Large intestine (tissue), 3 donors: ENCODE data around the gene P2RX6. TPM values are rescaled to one million over a fixed set of nuclear protein-coding genes. Genes with fewer than 3 reads are reported as not detected.
"Not testable (repeated sequence)": the region's sequence is repeated elsewhere in the genome, so short reads cannot be mapped to it uniquely, and the experiment has no call there.

ENCODE experiments used
- DNase-seq, 2 donors: peaks; one replicate each; pipeline versions ENCODE4 v3.0.0 to v3.0.0-alpha.2; 2013
- H3K27ac ChIP-seq: one replicate; pipeline ENCODE4 v1.5.1; 2013; ENCODE audit warnings: low read length
- H3K27me3 ChIP-seq: 2 replicates; pipeline ENCODE4 v1.6.1; 2013; ENCODE audit warnings: low read length; ENCODE audit not compliant: control insufficient read depth, insufficient read depth
- H3K36me3 ChIP-seq: 2 replicates; pipeline ENCODE4 v1.6.1; 2013; ENCODE audit warnings: low read length; ENCODE audit not compliant: control insufficient read depth, insufficient read depth
- H3K4me1 ChIP-seq: one replicate; pipeline ENCODE4 v1.6.1; 2013; ENCODE audit warnings: low read length; ENCODE audit not compliant: control insufficient read depth, insufficient read depth
- H3K4me3 ChIP-seq: one replicate; pipeline ENCODE4 v1.5.1; 2013; ENCODE audit warnings: low read length
- H3K9me3 ChIP-seq: one replicate; pipeline ENCODE4 v1.6.1; 2013; ENCODE audit warnings: mild to moderate bottlenecking, low read depth, low read length, moderate library complexity; ENCODE audit not compliant: control insufficient read depth
- WGBS: methylation state at CpG from one replicate; pipeline ENCODE4 v1.1.5; 2013; ENCODE audit warnings: low lambda C conversion rate; ENCODE audit not compliant: insufficient coverage; 5-methylcytosine and 5-hydroxymethylcytosine counted together
- polyA plus RNA-seq: library from polyadenylated mRNA; unstranded; fragments of 120-200 nt; gene quantifications from one replicate; pipeline ENCODE4 v1.2.1, GENCODE V29; 2013

Gene P2RX6
- polyA plus RNA-seq, 1 donor, result 1.4 TPM

GRCh38 chr22:21048448-21048847 is 33.5 kb downstream of the P2RX6 start:
- H3K4me1 ChIP-seq, result peaks cover 26% of the 10 kb centered on the region
- H3K36me3 ChIP-seq, H3K27me3 ChIP-seq, H3K4me3 ChIP-seq, H3K9me3 ChIP-seq, DNase-seq, H3K27ac ChIP-seq: not testable (repeated sequence)
- no CpG with 5 or more reads among the region's 5 CpGs for WGBS

DNA sequence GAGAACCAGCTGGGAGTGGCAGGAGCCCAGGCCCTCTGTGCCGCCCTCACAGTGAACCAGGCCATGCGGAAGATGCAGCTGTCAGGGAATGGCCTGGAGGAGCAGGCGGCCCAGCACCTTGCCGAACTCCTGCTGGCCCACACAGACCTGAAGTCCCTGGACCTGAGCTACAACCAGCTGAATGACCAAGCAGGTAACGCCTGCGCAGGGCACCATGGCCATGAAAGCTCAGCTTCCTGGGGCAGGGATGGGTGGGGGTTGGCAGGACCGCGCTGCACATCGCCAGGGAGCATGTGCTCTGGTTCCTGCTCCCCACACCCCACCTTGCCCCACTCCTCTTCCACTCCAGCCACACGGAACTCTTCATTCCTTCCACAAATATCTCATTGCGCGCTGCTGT is 34.0 kb downstream of the P2RX6 start:
- H3K27me3 ChIP-seq, H3K9me3 ChIP-seq, DNase-seq, H3K4me3 ChIP-seq, H3K36me3 ChIP-seq, H3K27ac ChIP-seq: not testable (repeated sequence)
- peaks cover 20% of the 10 kb centered on the region for H3K4me1 ChIP-seq
- WGBS, result no CpG with 5 or more reads among the region's 12 CpGs

DNA sequence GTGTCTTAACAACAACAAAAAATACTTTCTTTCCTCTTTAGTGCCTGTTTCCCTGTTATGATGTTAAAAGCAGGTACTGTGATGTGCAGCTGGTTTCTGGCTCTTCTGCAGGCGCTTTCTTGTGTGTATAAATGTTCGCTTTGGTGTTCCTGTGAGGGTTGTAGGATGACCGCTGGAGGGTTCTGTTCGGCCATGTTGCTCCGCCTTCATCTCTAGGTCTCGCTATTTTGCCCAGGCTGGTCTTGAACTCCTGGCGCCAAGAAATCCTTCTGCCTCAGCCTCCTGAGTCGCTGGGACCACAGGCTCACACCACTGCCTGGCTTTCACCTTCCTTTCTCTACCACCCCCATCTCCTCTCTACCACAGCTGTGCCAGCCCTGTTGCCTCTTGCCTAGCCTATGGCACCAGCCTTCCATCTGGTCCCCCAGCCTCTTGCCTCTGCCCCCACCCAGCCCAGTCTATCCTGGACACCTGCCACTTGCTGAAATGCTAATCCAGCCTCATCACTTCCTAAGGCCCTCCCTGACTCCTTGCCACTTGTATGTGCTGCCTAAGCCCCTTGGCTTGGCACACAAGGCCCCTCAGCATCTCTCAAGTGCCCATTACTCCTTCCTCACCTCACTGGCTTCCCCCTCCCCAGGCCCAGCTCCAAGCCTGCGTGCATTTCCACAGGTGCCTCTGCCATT is 36.3 kb downstream of the P2RX6 start:
- Histone ChIP-seq H3K27me3 (no peaks in the 10 kb centered on the region), H3K4me1 (no peaks in the 10 kb centered on the region), H3K36me3 (no peaks in the 10 kb centered on the region), H3K4me3 (no peak overlapping the region), H3K9me3 (no peaks in the 10 kb centered on the region), H3K27ac (no peak overlapping the region)
- WGBS, result 80% methylated on average over 2 of the region's 9 CpGs
- no peak for DNase-seq

GRCh38 chr22:21051831-21052400 is 37.0 kb downstream of the P2RX6 start:
- Histone ChIP-seq H3K27me3 (no peaks in the 10 kb centered on the region), H3K4me1 (no peaks in the 10 kb centered on the region), H3K4me3 (no peak overlapping the region), H3K36me3 (no peaks in the 10 kb centered on the region), H3K27ac (no peak overlapping the region), H3K9me3 (no peaks in the 10 kb centered on the region)
- WGBS, result no CpG with 5 or more reads among the region's 8 CpGs
- no peak for DNase-seq

- Histone ChIP-seq H3K27ac (no peak overlapping the region), H3K36me3 (no peaks in the 10 kb centered on the region), H3K9me3 (no peaks in the 10 kb centered on the region), H3K4me3 (no peak overlapping the region), H3K4me1 (no peaks in the 10 kb centered on the region), H3K27me3 (no peaks in the 10 kb centered on the region)
- DNase-seq, result no peak
- WGBS, result no CpG with 5 or more reads among the region's 8 CpGs
Observed at GRCh38 chr22:21052715-21053459, 37.9 kb downstream of the P2RX6 start.

DNA sequence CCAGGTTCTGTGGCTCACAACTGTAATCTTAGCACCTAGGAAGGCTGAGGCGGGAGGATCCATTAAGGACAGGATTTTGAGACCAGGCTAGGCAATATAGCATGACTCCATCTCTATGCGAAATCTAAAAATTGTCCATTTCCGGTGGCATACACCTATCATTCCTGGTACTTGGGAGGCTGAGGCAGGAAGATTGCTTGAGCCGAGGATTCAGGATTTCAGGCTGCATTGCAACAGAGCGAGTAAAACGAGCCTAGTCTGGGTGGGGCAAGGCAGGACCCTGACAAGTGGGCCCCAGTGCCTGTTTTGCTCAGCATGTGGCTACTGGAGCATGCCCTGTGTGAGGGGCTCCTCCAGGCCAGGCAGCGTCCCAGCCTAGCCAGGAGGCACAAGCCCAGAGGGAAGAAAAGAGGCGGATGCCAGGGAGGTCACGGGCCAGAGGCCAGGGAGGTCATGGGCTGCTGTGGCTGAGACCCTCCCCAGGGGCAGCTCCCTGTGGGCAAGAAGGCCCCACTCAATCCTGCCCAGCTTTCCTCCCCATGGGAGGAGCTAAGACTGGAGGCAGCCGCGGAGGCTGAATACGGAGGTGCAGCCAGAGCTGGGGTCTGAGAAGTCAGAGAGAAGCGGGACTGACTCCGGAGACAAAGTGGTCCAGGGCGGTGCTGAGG is 39.2 kb downstream of the P2RX6 start:
- no CpG with 5 or more reads among the region's 15 CpGs for WGBS

GRCh38 chr22:21054714-21055563 is 40.0 kb downstream of the P2RX6 start:
- H3K36me3 ChIP-seq, result no peaks in the 10 kb centered on the region
- no CpG with 5 or more reads among the region's 11 CpGs for WGBS

More for the DNA sequence above, 39.2 kb downstream of the P2RX6 start:
- Histone ChIP-seq H3K36me3 (no peaks in the 10 kb centered on the region), H3K27ac (no peak overlapping the region), H3K27me3 (no peaks in the 10 kb centered on the region), H3K9me3 (no peaks in the 10 kb centered on the region), H3K4me3 (no peak overlapping the region), H3K4me1 (no peaks in the 10 kb centered on the region)
- no peak for DNase-seq

DNA sequence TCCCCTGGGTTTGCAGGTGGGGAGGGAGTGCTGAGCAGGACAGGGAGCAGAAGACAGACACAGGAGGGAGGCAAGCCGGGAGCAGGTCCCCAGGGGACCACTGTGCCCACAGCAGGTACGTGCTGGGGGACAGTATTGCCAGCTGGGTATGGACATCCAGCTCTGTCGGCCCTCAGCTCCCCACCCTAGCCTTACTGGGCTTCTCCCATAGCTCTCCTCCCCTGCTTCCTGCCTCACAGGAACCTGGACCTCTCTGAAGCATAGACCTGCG is 40.5 kb downstream of the P2RX6 start:
- WGBS, result no CpG with 5 or more reads among the region's 4 CpGs
- Histone ChIP-seq H3K36me3 (no peaks in the 10 kb centered on the region), H3K4me3 (no peak overlapping the region), H3K9me3 (no peaks in the 10 kb centered on the region), H3K27ac (no peak overlapping the region), H3K27me3 (no peaks in the 10 kb centered on the region), H3K4me1 (no peaks in the 10 kb centered on the region)
- no peak for DNase-seq

More at GRCh38 chr22:21054714-21055563, 40.0 kb downstream of the P2RX6 start:
- H3K27me3 ChIP-seq, result no peaks in the 10 kb centered on the region
- H3K4me3 ChIP-seq, result no peak overlapping the region
- H3K27ac ChIP-seq, result no peak overlapping the region
- no peaks in the 10 kb centered on the region for H3K9me3 ChIP-seq
- no peak for DNase-seq
- no peaks in the 10 kb centered on the region for H3K4me1 ChIP-seq

DNA sequence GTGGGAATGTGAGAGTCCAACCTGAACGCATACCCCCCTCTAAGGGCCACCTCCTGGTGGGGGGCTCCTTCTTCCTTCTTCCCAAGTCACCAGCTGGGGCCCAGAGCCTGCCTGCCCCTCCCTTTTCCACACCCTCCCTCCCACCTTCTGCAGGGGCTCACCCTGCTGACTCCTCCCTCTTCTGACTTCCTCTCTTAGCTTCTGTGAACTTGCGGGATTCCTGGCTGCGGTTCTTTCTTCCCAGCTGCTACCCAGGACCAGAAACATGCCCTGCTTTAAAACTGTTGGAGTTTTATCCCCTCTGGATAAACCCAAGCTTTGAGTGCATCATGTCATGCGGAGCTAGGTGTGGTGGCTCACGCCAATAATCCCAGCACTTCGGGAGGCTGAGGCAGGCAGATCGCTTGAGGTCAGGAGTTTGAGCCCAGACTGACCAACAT is 40.9 kb downstream of the P2RX6 start:
- H3K4me3 ChIP-seq, result no peak overlapping the region
- no peaks in the 10 kb centered on the region for H3K36me3 ChIP-seq
- H3K27ac ChIP-seq, result no peak overlapping the region
- DNase-seq, result no peak
- 100% methylated on average over 1 of the region's 7 CpGs for WGBS
- H3K27me3 ChIP-seq, result no peaks in the 10 kb centered on the region
- H3K4me1 ChIP-seq, result no peaks in the 10 kb centered on the region
- H3K9me3 ChIP-seq, result no peaks in the 10 kb centered on the region

GRCh38 chr22:21060363-21060762 is 45.4 kb downstream of the P2RX6 start:
- not testable (repeated sequence) for DNase-seq, H3K4me1 ChIP-seq, H3K9me3 ChIP-seq, H3K4me3 ChIP-seq, H3K36me3 ChIP-seq, H3K27ac ChIP-seq, H3K27me3 ChIP-seq
- no CpG with 5 or more reads among the region's 8 CpGs for WGBS
